WERI-Rb-1 (cell line): ENCODE data around the gene ASB7.

Experiments
- DNase-seq: peaks from one replicate; pipeline ENCODE4 v3.0.0-alpha.2; 2020
- H3K27ac ChIP-seq: fragments of 250-450 bp; sonication (Bioruptor Pico); 2 replicates; pipeline ENCODE4 v1.5.1; 2020; ENCODE audit warnings: mild to moderate bottlenecking, moderate library complexity
- H3K27me3 ChIP-seq: fragments of 250-450 bp; sonication (Bioruptor Pico); 2 replicates; pipeline ENCODE4 v1.5.1; 2021; ENCODE audit warnings: mild to moderate bottlenecking, low read depth, moderate library complexity; ENCODE audit not compliant: insufficient read depth, severe bottlenecking
- H3K36me3 ChIP-seq: fragments of 250-450 bp; sonication (Bioruptor Pico); 2 replicates; pipeline ENCODE4 v1.5.1; 2020; ENCODE audit warnings: mild to moderate bottlenecking, moderate library complexity
- H3K4me3 ChIP-seq: 2 replicates; pipeline ENCODE4 v1.5.1; 2011; ENCODE audit warnings: low read depth, mild to moderate bottlenecking, control low read depth, low read length
- H3K9me3 ChIP-seq: fragments of 250-450 bp; sonication (Bioruptor Pico); 2 replicates; pipeline ENCODE4 v1.5.1; 2021; ENCODE audit warnings: mild to moderate bottlenecking, moderate library complexity; ENCODE audit not compliant: severe bottlenecking
- TF ChIP-seq, protein P1 (sequence below): IDR thresholded peaks from 2 replicates; pipeline ENCODE4 v1.5.1; 2011; ENCODE audit warnings: low read depth, mild to moderate bottlenecking, control low read depth, inconsistent platforms, low read length

The ASB7 gene

DNA sequence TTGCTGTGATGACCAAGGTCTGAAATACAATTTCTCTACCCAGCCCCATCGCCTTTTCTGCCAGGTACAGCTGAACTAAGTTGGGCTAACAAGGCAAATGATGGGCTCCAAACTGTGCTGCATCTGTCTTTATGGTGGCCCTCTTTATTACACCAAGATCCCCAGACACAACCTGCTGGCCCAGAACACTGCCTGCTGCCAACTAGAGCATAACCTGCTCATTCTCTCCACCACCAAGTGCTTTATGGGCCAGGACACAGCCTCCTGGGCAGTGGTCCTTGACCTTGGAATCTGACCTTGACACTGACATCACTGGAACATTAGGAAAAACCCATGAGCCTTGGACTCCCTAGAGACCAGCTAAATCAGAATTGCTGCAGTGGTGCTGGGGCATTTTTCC is 3.7 kb upstream of the ASB7 start:
- DNase-seq: no peak
- H3K36me3 ChIP-seq: peaks cover 2% of the 10 kb centered on the region
- H3K27me3 ChIP-seq: no peaks in the 10 kb centered on the region
- H3K27ac ChIP-seq: no peak overlapping the region
- H3K4me3 ChIP-seq: no peak overlapping the region
- H3K9me3 ChIP-seq: no peaks in the 10 kb centered on the region
- TF ChIP-seq, protein P1, sequence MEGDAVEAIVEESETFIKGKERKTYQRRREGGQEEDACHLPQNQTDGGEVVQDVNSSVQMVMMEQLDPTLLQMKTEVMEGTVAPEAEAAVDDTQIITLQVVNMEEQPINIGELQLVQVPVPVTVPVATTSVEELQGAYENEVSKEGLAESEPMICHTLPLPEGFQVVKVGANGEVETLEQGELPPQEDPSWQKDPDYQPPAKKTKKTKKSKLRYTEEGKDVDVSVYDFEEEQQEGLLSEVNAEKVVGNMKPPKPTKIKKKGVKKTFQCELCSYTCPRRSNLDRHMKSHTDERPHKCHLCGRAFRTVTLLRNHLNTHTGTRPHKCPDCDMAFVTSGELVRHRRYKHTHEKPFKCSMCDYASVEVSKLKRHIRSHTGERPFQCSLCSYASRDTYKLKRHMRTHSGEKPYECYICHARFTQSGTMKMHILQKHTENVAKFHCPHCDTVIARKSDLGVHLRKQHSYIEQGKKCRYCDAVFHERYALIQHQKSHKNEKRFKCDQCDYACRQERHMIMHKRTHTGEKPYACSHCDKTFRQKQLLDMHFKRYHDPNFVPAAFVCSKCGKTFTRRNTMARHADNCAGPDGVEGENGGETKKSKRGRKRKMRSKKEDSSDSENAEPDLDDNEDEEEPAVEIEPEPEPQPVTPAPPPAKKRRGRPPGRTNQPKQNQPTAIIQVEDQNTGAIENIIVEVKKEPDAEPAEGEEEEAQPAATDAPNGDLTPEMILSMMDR: no peak

DNA sequence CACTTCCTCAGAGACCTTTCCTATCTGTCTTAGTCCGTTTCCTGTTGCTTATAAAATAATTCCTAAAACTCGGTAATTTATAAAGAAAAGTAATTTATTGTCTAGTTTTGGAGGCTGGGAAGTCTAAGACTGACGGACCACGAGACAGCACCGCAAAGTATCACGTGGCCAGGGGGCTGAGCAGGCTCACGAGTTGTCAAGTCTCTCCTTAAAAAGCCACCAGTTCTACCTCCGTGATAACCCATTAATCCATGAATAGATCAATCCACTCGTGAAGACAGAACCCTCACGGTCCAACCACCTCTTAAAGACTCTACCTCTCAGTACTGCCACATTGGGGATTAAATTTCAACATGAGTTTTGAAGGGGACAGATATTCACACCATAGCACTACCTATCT is 1.2 kb upstream of the ASB7 start:
- Histone ChIP-seq H3K27ac (no peak overlapping the region), H3K4me3 (peak overlapping the region; percentile 96), H3K9me3 (no peaks in the 10 kb centered on the region), H3K27me3 (no peaks in the 10 kb centered on the region), H3K36me3 (peaks cover 16% of the 10 kb centered on the region)
- TF ChIP-seq, protein P1: no peak
- DNase-seq: no peak

DNA sequence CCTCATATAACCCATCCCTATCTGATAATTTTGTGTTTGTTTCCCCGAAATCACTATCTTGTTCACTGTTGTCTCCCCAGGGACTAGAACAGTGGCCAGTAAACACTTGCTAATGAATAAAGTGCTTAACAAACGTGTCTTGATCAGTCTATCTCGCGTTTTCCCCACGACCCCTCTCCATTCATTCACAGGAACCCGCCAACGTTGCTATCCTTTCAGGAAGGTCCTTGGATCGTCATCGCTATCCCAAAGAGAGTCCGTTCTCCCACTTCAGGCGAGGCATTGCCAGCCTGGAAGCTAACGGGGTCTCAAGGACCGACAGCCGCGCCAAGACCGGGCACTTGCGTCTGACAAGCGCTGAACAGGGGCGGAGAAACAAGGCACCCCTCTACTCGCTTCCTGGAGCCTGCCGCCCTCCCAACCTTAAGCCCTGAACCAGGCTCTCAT is 749 bp upstream of the ASB7 start:
- no peaks in the 10 kb centered on the region for H3K9me3 ChIP-seq
- H3K27ac ChIP-seq: peak overlapping the region; percentile 71
- H3K36me3 ChIP-seq: peaks cover 16% of the 10 kb centered on the region
- peak overlapping the region; percentile 96 for H3K4me3 ChIP-seq
- H3K27me3 ChIP-seq: no peaks in the 10 kb centered on the region
- DNase-seq: no peak
- TF ChIP-seq, protein P1: no peak

DNA sequence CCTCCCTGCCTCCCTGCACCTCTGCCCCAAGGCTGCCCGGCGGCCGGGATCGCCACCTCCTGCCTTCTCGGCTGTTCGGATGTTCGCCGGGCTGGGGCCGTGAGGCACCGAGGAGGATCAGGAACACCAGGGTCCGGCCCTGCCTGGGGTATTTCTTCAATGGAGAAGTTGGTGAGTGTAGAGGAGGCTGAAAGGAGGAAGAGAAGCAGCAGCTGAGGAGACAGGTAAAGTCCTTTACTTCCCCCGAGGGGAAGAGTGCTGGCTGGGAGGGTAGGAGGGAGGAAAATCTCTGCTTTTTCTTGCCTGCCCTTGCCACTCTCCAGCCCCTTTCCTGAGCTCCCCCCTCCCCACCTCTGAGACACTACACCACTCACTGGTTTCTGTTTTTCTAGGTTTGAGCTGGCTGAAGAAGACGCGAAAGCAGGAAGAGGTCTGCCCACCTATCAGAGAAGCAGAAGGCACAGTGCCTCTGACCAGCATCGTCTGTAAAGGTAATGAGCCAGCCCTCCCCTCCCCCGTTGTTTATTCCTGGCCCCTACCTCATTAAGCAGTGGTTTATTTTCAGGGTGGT is 519 bp downstream of the ASB7 start:
- H3K27me3 ChIP-seq: no peaks in the 10 kb centered on the region
- peak overlapping the region; percentile 73 for H3K4me3 ChIP-seq
- peaks cover 16% of the 10 kb centered on the region for H3K36me3 ChIP-seq
- TF ChIP-seq, protein P1: no peak
- peak overlapping the region; percentile 73 for H3K27ac ChIP-seq
- H3K9me3 ChIP-seq: no peaks in the 10 kb centered on the region
- no peak for DNase-seq

DNA sequence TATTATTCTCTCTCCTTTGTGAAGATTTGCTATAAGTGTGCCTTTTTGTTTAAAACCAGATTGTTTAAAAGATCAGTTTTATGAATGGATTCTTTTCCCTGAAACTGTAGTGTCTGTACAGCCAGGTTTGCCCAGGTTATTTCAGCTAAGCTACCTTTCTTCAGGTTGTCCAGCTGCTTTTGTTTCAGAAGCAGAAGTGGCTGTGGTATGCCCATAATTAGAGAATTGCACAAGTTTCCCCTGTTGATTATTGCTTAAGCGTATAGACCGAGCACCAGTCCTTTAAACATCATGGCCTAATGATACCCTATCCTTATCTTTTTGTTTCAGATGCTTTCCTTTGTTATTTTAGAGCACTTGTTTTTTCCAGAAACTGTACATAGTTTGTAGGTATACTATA is 10.2 kb downstream of the ASB7 start:
- TF ChIP-seq, protein P1: no peak
- Histone ChIP-seq H3K36me3 (peaks cover 27% of the 10 kb centered on the region), H3K27ac (no peak overlapping the region), H3K9me3 (no peaks in the 10 kb centered on the region), H3K27me3 (no peaks in the 10 kb centered on the region), H3K4me3 (no peak overlapping the region)
- no peak for DNase-seq

DNA sequence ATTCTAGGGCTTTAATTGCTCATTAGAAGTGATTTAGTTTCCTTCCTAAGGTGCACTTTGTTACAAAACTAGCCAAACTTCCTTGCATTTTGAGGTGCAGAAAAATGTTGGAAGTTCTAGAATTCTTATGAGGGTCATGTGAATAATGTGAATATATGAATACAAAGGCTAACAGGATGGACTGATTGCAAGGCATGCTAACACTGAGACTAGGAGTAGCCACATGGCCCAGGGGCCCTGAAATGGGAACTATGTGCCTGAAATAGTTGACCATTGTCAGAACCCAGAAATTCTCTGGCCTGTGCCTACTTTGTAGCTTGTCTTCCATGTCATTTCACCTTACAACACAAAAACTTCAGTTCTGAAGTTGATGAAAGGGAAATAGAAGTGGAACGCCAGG is 10.8 kb downstream of the ASB7 start:
- Histone ChIP-seq H3K36me3 (peaks cover 27% of the 10 kb centered on the region), H3K9me3 (no peaks in the 10 kb centered on the region), H3K27ac (peak overlapping the region; percentile 27), H3K4me3 (no peak overlapping the region), H3K27me3 (no peaks in the 10 kb centered on the region)
- no peak for DNase-seq
- TF ChIP-seq, protein P1: no peak
